HCT116 (cell line): ENCODE results near the gene YY1. TPM values are rescaled to one million over a fixed set of nuclear protein-coding genes. Genes with fewer than 3 reads are reported as not detected.
A peak's percentile ranks its signal among the peaks of the same experiment; 100 is the strongest.

Experiments
- ATAC-seq: fragments of 200-7000 bp; cut with Tn5 transposase; 2 replicates; pipeline ENCODE4 v1.9.1; 2020; ENCODE audit warnings: mild to moderate bottlenecking, moderate library complexity
- BruUV-seq: library from RNA; stranded (reverse); fragments of 400-500 nt; replicated peaks from 2 replicates; lab custom pipeline; 2021; lab: Mats Ljungman, UMichigan
- CTCF ChIA-PET: fragments of 300-600 bp; sonication (Branson Sonifier 250); formaldehyde crosslinking; loops from one replicate; lab custom pipeline; 2021; ENCODE audit warnings: antibody characterized with exemption; lab: Charles Lee
- POLR2A ChIA-PET: fragments of 300-600, 350-600 bp; sonication (Branson Sonifier 250); formaldehyde crosslinking; loops from one replicate; lab custom pipeline; 2021; ENCODE audit warnings: antibody characterized with exemption; lab: Charles Lee
- RAD21 ChIA-PET, 2 experiments: fragments of 300-600 bp; sonication (Branson Sonifier 250); formaldehyde crosslinking; loops; one replicate each; lab custom pipeline; 2023; ENCODE audit warnings: low total read pairs in 2 of 2; ENCODE audit not compliant: uncharacterized antibody in 2 of 2, unreplicated experiment in 2 of 2, low non-redundant PET in 1 of 2; lab: Charles Lee
- DNase-seq: peaks from one replicate; pipeline ENCODE4 v3.0.0-alpha.2; 2010; ENCODE audit warnings: low read depth, low spot score
- H2AFZ ChIP-seq: fragments of 200-600 bp; shearing (Covaris generic), sonication (generic); 2 replicates; pipeline ENCODE4 v1.6.1; 2017; ENCODE audit warnings: low read depth, mixed run types, mixed read lengths, antibody characterized with exemption, low read length; ENCODE audit not compliant: poor library complexity, severe bottlenecking
- H3K27ac ChIP-seq: 2 replicates; pipeline ENCODE4 v1.5.1; 2012; ENCODE audit warnings: low read depth, low read length
- H3K27me3 ChIP-seq: fragments of 200-600 bp; sonication (generic); 2 replicates; pipeline ENCODE4 v1.6.1; 2016; ENCODE audit warnings: mixed run types, low read length, mixed read lengths; ENCODE audit not compliant: insufficient read depth
- H3K36me3 ChIP-seq, 2 experiments: fragments of 200-500 bp in 1 of 2; fragments of 200-600 bp in 1 of 2; sonication (Bioruptor generic) in 1 of 2; sonication (generic) in 1 of 2; 2 replicates each; pipeline versions ENCODE4 v1.5.1 to v1.6.1; 2014 to 2016; ENCODE audit warnings: low read length in 2 of 2, inconsistent platforms in 1 of 2, mixed read lengths in 1 of 2, mixed run types in 1 of 2; ENCODE audit not compliant: insufficient read depth in 2 of 2, control insufficient read depth in 1 of 2
- H3K4me1 ChIP-seq, 2 experiments: fragments of 200-600 bp in 1 of 2; sonication (generic) in 1 of 2; 2 replicates each; pipeline versions ENCODE4 v1.5.1 to v1.6.1; 2012 to 2017; ENCODE audit warnings: low read length in 2 of 2, inconsistent platforms in 1 of 2, mild to moderate bottlenecking in 1 of 2, mixed read lengths in 1 of 2, mixed run types in 1 of 2, moderate library complexity in 1 of 2; ENCODE audit not compliant: insufficient read depth in 2 of 2, control insufficient read depth in 1 of 2
- H3K4me2 ChIP-seq: fragments of 200-600 bp; sonication (generic); 2 replicates; pipeline ENCODE4 v1.6.1; 2017; ENCODE audit warnings: mixed run types, low read length, mixed read lengths
- H3K4me3 ChIP-seq, 2 experiments: fragments of 200-600 bp in 1 of 2; sonication (generic) in 1 of 2; replicated peaks in 1 of 2; 2 replicates each; pipeline ENCODE4 v1.5.1; 2011 to 2016; ENCODE audit warnings: low read length in 2 of 2, control low read depth in 1 of 2, low read depth in 1 of 2, mild to moderate bottlenecking in 1 of 2, mixed read lengths in 1 of 2, mixed run types in 1 of 2
- H3K79me2 ChIP-seq: fragments of 200-600 bp; sonication (generic); 2 replicates; pipeline ENCODE4 v1.6.1; 2017; ENCODE audit warnings: mild to moderate bottlenecking, mixed run types, low read length, moderate library complexity, mixed read lengths; ENCODE audit not compliant: insufficient read depth
- H3K9ac ChIP-seq: fragments of 200-600 bp; sonication (generic); 2 replicates; pipeline ENCODE4 v1.6.1; 2016; ENCODE audit warnings: low read length, mixed read lengths
- H3K9me2 ChIP-seq: fragments of 200-600 bp; sonication (generic), shearing (Covaris generic); 2 replicates; pipeline ENCODE4 v1.6.1; 2017; ENCODE audit warnings: mixed run types, mild to moderate bottlenecking, moderate library complexity; ENCODE audit not compliant: insufficient read depth
- H3K9me3 ChIP-seq, 2 experiments: fragments of 200-500 bp in 1 of 2; fragments of 200-600 bp in 1 of 2; sonication (Bioruptor generic) in 1 of 2; sonication (generic) in 1 of 2; 2 replicates each; pipeline ENCODE4 v1.6.1; 2014 to 2017; ENCODE audit warnings: low read length in 2 of 2, mixed read lengths in 2 of 2, inconsistent platforms in 1 of 2, low read depth in 1 of 2, mild to moderate bottlenecking in 1 of 2, mixed run types in 1 of 2, moderate library complexity in 1 of 2; ENCODE audit not compliant: control insufficient read depth in 1 of 2, insufficient read depth in 1 of 2
- H4K20me1 ChIP-seq: fragments of 200-600 bp; sonication (generic), shearing (Covaris generic); 2 replicates; pipeline ENCODE4 v1.6.1; 2017; ENCODE audit warnings: mixed run types, mild to moderate bottlenecking, moderate library complexity; ENCODE audit not compliant: insufficient read depth
- CBX3 ChIP-seq: IDR thresholded peaks from 2 replicates; pipeline ENCODE4 v1.6.1; 2012; ENCODE audit warnings: low read depth
- CEBPB ChIP-seq: IDR thresholded peaks from 2 replicates; pipeline ENCODE4 v1.6.1; 2012; ENCODE audit warnings: low read depth
- EGR1 ChIP-seq: IDR thresholded peaks from 2 replicates; pipeline ENCODE4 v1.6.1; 2012; ENCODE audit warnings: low read depth
- ELF1 ChIP-seq: IDR thresholded peaks from 2 replicates; pipeline ENCODE4 v1.6.1; 2012; ENCODE audit warnings: low read depth, borderline replicate concordance
- EZH2phosphoT487 ChIP-seq: fragments of 200-600 bp; IDR thresholded peaks from 2 replicates; pipeline ENCODE4 v1.6.1; 2018; ENCODE audit warnings: antibody characterized with exemption, borderline replicate concordance
- JUND ChIP-seq: IDR thresholded peaks from 2 replicates; pipeline ENCODE4 v1.6.1; 2012
- POLR2A ChIP-seq: IDR thresholded peaks from 2 replicates; pipeline ENCODE4 v1.7.0; 2011; ENCODE audit warnings: borderline replicate concordance; ENCODE audit not compliant: insufficient read depth, insufficient read length; ENCODE audit errors: extremely low read depth
- POLR2AphosphoS5 ChIP-seq: IDR thresholded peaks from 2 replicates; pipeline ENCODE4 v1.6.1; 2011; ENCODE audit warnings: mild to moderate bottlenecking, low read depth, low read length, moderate library complexity
- RAD21 ChIP-seq: IDR thresholded peaks from 2 replicates; pipeline ENCODE4 v1.6.1; 2012; ENCODE audit warnings: low read depth, mild to moderate bottlenecking
- SIN3A ChIP-seq: IDR thresholded peaks from 2 replicates; pipeline ENCODE4 v1.6.1; 2012; ENCODE audit warnings: low read depth
- SP1 ChIP-seq: IDR thresholded peaks from 2 replicates; pipeline ENCODE4 v1.6.1; 2012; ENCODE audit warnings: low read depth
- TCF7L2 ChIP-seq: IDR thresholded peaks from 2 replicates; pipeline ENCODE4 v1.7.0; 2011; ENCODE audit warnings: borderline replicate concordance, inconsistent platforms; ENCODE audit not compliant: insufficient read depth, insufficient read length; ENCODE audit errors: extremely low read depth
- ZFX ChIP-seq: fragments of 450-650 bp; IDR thresholded peaks from 2 replicates; pipeline ENCODE4 v1.6.1; 2017
- ZNF274 ChIP-seq: fragments of 200-500 bp; sonication (Bioruptor generic); IDR thresholded peaks from 2 replicates; pipeline ENCODE4 v1.6.1; 2014; ENCODE audit warnings: mild to moderate bottlenecking, low read depth, low read length, inconsistent platforms
- intact Hi-C: fragments of 100-400 bp; cut with micrococcal nuclease; formaldehyde crosslinking; loops from 2 replicates; pipeline ENCODE4 v1.10.0; 2022
- total RNA-seq: library from RNA; stranded (reverse); gene quantifications from one replicate; pipeline ENCODE4 v1.2.1, GENCODE V29; 2021; ENCODE audit not compliant: unreplicated experiment
- TF ChIP-seq, protein P1 (sequence below): IDR thresholded peaks from 2 replicates; pipeline ENCODE4 v1.6.1; 2012

YY1 gene
- total RNA-seq, 1 experiment from 2014 or later: 111 TPM

DNA sequence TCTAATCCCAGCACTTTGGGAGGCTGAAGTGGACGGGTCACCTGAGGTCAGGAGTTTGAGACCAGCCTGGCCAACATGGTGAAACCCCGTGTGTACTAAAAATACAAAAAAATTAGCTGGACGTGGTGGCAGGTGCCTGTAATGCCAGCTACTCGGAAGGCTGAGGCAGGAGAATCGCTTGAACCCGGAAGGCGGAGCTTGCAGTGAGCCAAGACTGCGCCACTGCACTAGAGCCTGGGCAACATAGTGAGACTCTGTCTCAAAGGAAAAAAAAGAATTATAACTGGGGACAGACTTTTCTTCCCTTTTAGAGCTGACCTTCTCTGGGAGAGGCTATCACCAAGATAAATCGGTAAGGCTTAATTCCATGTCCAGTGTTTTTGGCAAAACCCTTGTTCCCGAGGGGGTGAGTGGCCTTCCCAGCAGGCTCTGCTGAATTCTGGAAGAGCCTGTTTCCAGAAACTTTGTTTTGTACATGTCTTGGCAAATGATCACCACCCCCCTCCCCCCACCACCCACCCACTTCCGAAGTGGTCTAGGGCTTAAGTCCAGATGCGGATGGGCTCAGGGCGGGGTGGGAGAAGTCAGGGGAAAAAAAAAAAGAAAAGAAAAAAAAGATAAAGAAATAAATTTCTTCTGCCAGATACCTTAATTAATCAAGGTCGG is 47.2 kb upstream of the YY1 start:
- Histone ChIP-seq H3K36me3 (no peaks in the 10 kb centered on the region), H2AFZ (no peak overlapping the region), H3K27me3 (no peaks in the 10 kb centered on the region), H3K4me1 (peaks cover 11 to 31% of the 10 kb centered on the region in 2 experiments), H3K9ac (peak overlapping the region; percentile 87), H3K9me2 (no peaks in the 10 kb centered on the region), H3K4me3 (peak overlapping the region; percentile 57 to 64; a peak in 3 of 4 replicates), H4K20me1 (no peaks in the 10 kb centered on the region), H3K9me3 (no peaks in the 10 kb centered on the region), H3K27ac (peak overlapping the region; percentile 77; the same call in 1 of the 2 replicates), H3K4me2 (peak overlapping the region; percentile 82), H3K79me2 (no peaks in the 10 kb centered on the region)
- BruUV-seq: no TSS peak
- ChIA-PET RAD21 (no interaction called here), CTCF (interaction anchor here (1.5 to 2.0 kb wide), 3 partner anchors 16 to 23 kb away, joined by 5 to 23 read pairs (median 6); no protein-coding TSS in a partner anchor), POLR2A (interaction anchor here (1.6 kb wide), 1 partner anchor 12 kb away, joined by 7 read pairs; no protein-coding TSS in a partner anchor)
- TF ChIP-seq CEBPB (no peak), SIN3A (no peak), POLR2AphosphoS5 (no peak), EZH2phosphoT487 (no peak), SP1 (no peak), RAD21 (no peak), ELF1 (no peak), CBX3 (no peak), POLR2A (no peak), ZFX (no peak), TCF7L2 (no peak), JUND (no peak), EGR1 (no peak), ZNF274 (no peak)
- TF ChIP-seq, protein P1, sequence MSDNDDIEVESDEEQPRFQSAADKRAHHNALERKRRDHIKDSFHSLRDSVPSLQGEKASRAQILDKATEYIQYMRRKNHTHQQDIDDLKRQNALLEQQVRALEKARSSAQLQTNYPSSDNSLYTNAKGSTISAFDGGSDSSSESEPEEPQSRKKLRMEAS: no peak
- no peak for ATAC-seq
- DNase-seq: no peak
- intact Hi-C loops: loop anchor here (2.0 kb wide), 3 partner anchors 83 to 135 kb away; no protein-coding TSS in a partner anchor
